K562 (cell line): ENCODE results near the gene AOC1. TPM values are rescaled to one million over a fixed set of nuclear protein-coding genes. Genes with fewer than 3 reads are reported as not detected.

Experiments
- ATAC-seq: fragments of 200-7000 bp; cut with Tn5 transposase; 3 replicates; pipeline ENCODE4 v1.9.1; 2020; ENCODE audit warnings: moderate library complexity
- BruUV-seq: library from RNA; stranded (reverse); fragments of 400-500 nt; replicated peaks from 2 replicates; lab custom pipeline; 2021; lab: Mats Ljungman, UMichigan
- CTCF ChIA-PET: fragments of 300-600 bp; formaldehyde crosslinking; extraction: SDS; loops from one replicate; lab custom pipeline; 2021; ENCODE audit warnings: low intra/inter-chr PET ratio; lab: Yijun Ruan, JAX
- POLR2A ChIA-PET: fragments of 300-600, 350-650 bp; sonication (Branson Sonifier 250); formaldehyde crosslinking; extraction: SDS; loops from one replicate; lab custom pipeline; 2021; ENCODE audit warnings: antibody characterized with exemption, inconsistent platforms; lab: Yijun Ruan, JAX
- DNase-seq, 4 experiments: peaks; one replicate each; pipeline versions ENCODE4 v3.0.0 to v3.0.0-alpha.2; 2011 to 2018; ENCODE audit warnings: low spot score in 3 of 4, mixed read lengths in 3 of 4; ENCODE audit errors: extremely low read depth in 1 of 4
- FAIRE-seq: peaks from 2 replicates; lab custom pipeline; 2011; peaks lifted over from hg19 to GRCh38; lab: Jason Lieb, UNC
- H2AFZ ChIP-seq: 2 replicates; pipeline ENCODE4 v1.6.0; 2011; ENCODE audit warnings: low read depth, low read length, control low read depth, inconsistent platforms
- H3K27ac ChIP-seq: fragments of 200-600 bp; 3 replicates; pipeline ENCODE4 v1.8.0; 2011; ENCODE audit warnings: low read depth, mild to moderate bottlenecking, control low read depth, inconsistent platforms, low read length, moderate library complexity, mixed read lengths; ENCODE audit errors: extremely low read depth
- H3K27me3 ChIP-seq, 2 experiments: fragments of 300-600 bp in 1 of 2; 2 replicates in 1 of 2; 3 replicates in 1 of 2; pipeline versions ENCODE4 v1.6.0 to v1.8.0; 2011; ENCODE audit warnings: inconsistent platforms in 2 of 2, low read length in 2 of 2, mild to moderate bottlenecking in 1 of 2, mixed read lengths in 1 of 2, moderate library complexity in 1 of 2; ENCODE audit not compliant: control insufficient read depth in 2 of 2, insufficient read depth in 2 of 2
- H3K36me3 ChIP-seq: fragments of 300-600 bp; 3 replicates; pipeline ENCODE4 v1.8.0; 2011; ENCODE audit warnings: mild to moderate bottlenecking, low read length, inconsistent platforms; ENCODE audit not compliant: control insufficient read depth, insufficient read depth
- H3K4me1 ChIP-seq, 2 experiments: fragments of 200-600 bp in 1 of 2; replicated peaks in 1 of 2; 2 replicates in 1 of 2; 3 replicates in 1 of 2; pipeline versions ENCODE4 v1.5.1 to v1.8.0; 2011; ENCODE audit warnings: inconsistent platforms in 2 of 2, low read length in 2 of 2, mild to moderate bottlenecking in 1 of 2, mixed read lengths in 1 of 2, moderate library complexity in 1 of 2; ENCODE audit not compliant: control insufficient read depth in 2 of 2, insufficient read depth in 2 of 2
- H3K4me2 ChIP-seq: 2 replicates; pipeline ENCODE4 v1.6.1; 2011; ENCODE audit warnings: low read length, control low read depth, inconsistent platforms, mixed read lengths; ENCODE audit not compliant: insufficient read depth
- H3K4me3 ChIP-seq: fragments of 200-600 bp; sonication (generic), shearing (Covaris generic); 2 replicates; pipeline ENCODE4 v1.5.1; 2016; ENCODE audit warnings: control low read depth, inconsistent platforms
- H3K79me2 ChIP-seq: fragments of 200-600 bp; 3 replicates; pipeline ENCODE4 v1.8.0; 2011; ENCODE audit warnings: low read length, inconsistent platforms; ENCODE audit not compliant: control insufficient read depth, insufficient read depth
- H3K9ac ChIP-seq, 2 experiments: 2 replicates each; pipeline versions ENCODE4 v1.6.0 to v1.6.1; 2011; ENCODE audit warnings: low read depth in 2 of 2, low read length in 2 of 2, control low read depth in 1 of 2, inconsistent platforms in 1 of 2, mild to moderate bottlenecking in 1 of 2, mixed read lengths in 1 of 2; ENCODE audit not compliant: insufficient read depth in 1 of 2
- H3K9me1 ChIP-seq: one replicate; pipeline ENCODE4 v1.6.0; 2011; ENCODE audit warnings: inconsistent platforms, mild to moderate bottlenecking, low read length, moderate library complexity; ENCODE audit not compliant: control insufficient read depth, insufficient read depth
- H3K9me3 ChIP-seq: replicated peaks from 2 replicates; pipeline ENCODE4 v1.5.1; 2011; ENCODE audit warnings: low read depth, low read length, inconsistent platforms; ENCODE audit not compliant: control insufficient read depth, insufficient read depth
- H4K20me1 ChIP-seq: replicated peaks from 2 replicates; pipeline ENCODE4 v1.6.1; 2011; ENCODE audit warnings: low read length, inconsistent platforms, mixed read lengths; ENCODE audit not compliant: control insufficient read depth, insufficient read depth
- KLF16 ChIP-seq: IDR thresholded peaks from 2 replicates; pipeline ENCODE4 v1.6.1; 2016; ENCODE audit warnings: antibody characterized with exemption
- PCBP1 ChIP-seq: fragments of 200-400 bp; formaldehyde crosslinking; IDR thresholded peaks from 2 replicates; pipeline ENCODE4 v1.6.1; 2018; ENCODE audit warnings: mild to moderate bottlenecking, low read depth, low read length; ENCODE audit not compliant: poor library complexity, severe bottlenecking
- RBM39 ChIP-seq: fragments of 200-400 bp; formaldehyde crosslinking; optimal IDR thresholded peaks from 2 replicates; pipeline ENCODE3; 2018; ENCODE audit warnings: low read depth, low read length
- TFAM ChIP-seq: fragments of 250-450 bp; sonication (Bioruptor Pico); conservative IDR thresholded peaks from 2 replicates; pipeline ENCODE4 v1.5.0; 2021; ENCODE audit warnings: mild to moderate bottlenecking, moderate library complexity
- THRAP3 ChIP-seq: fragments of 450-650 bp; IDR thresholded peaks from 2 replicates; pipeline ENCODE4 v1.6.1; 2016; ENCODE audit warnings: mild to moderate bottlenecking, inconsistent platforms, borderline replicate concordance
- ZNF143 ChIP-seq: sonication (generic); formaldehyde crosslinking; IDR thresholded peaks from 2 replicates; pipeline ENCODE4 v1.9.0; 2022; ENCODE audit warnings: mild to moderate bottlenecking, missing genetic modification reagents
- ZNF431 ChIP-seq: sonication (generic); formaldehyde crosslinking; IDR thresholded peaks from 2 replicates; pipeline ENCODE4 v1.8.0; 2022; ENCODE audit warnings: mild to moderate bottlenecking, missing genetic modification reagents
- ZNF766 ChIP-seq: fragments of 200-800 bp; sonication (Bioruptor generic); conservative IDR thresholded peaks from 2 replicates; pipeline ENCODE4 v1.6.1; 2016; ENCODE audit warnings: missing genetic modification characterization, missing compliant biosample characterization
- WGBS: fragments of 100-300 bp; shearing (Covaris generic); methylation state at CpG from one replicate; pipeline ENCODE4 v1.1.6; 2016; ENCODE audit warnings: low coverage, mixed read lengths; ENCODE audit not compliant: insufficient coverage; ENCODE audit errors: missing lambda C conversion rate; 5-methylcytosine and 5-hydroxymethylcytosine counted together
- in situ Hi-C: fragments of 300-500 bp; cut with MboI; formaldehyde crosslinking; loops from 4 replicates; pipeline ENCODE4 v1.15.0; 2018; ENCODE audit warnings: inconsistent platforms, mixed read lengths
- intact Hi-C: fragments of 100-400 bp; cut with micrococcal nuclease; formaldehyde crosslinking; loops from 2 replicates; pipeline ENCODE4 v1.14.2; 2022
- polyA plus RNA-seq, 8 experiments: library from polyadenylated mRNA; depleted of rRNA in 4 of 8; stranded (reverse) in 5 of 8; unstranded in 3 of 8; fragments of >200 nt; fragmentation: Nextera tagmentation in 2 of 8; fragmentation: Illumina TruSeq in 1 of 8; extraction: Ambion mirVana in 2 of 8; extraction: Trizol in 1 of 8; gene quantifications; 2 replicates each; pipeline versions ENCODE4 v1.2.1 to v1.2.3, GENCODE V29; 2011 to 2014; ENCODE audit warnings: inconsistent platforms in 1 of 8, missing spikeins in 1 of 8
- total RNA-seq, 7 experiments: library from RNA; depleted of rRNA in 6 of 7; stranded (reverse); fragments of >200 nt in 6 of 7; fragmentation: Illumina TruSeq in 2 of 7; extraction: Trizol in 2 of 7; gene quantifications; 2 replicates each; pipeline versions ENCODE4 v1.2.1 to v1.2.3, GENCODE V29; 2011 to 2021; ENCODE audit warnings: low replicate concordance in 1 of 7
- TF ChIP-seq, protein P1 (sequence below): fragments of 250-450 bp; sonication (Bioruptor Pico); IDR thresholded peaks from 2 replicates; pipeline ENCODE4 v1.4.0; 2020; ENCODE audit warnings: mild to moderate bottlenecking, moderate library complexity
- TF ChIP-seq, protein P2 (sequence below), 3 experiments: IDR thresholded peaks in 2 of 3; conservative IDR thresholded peaks in 1 of 3; 2 replicates each; pipeline ENCODE4 v1.5.1; 2011 to 2012; ENCODE audit warnings: low read length in 3 of 3, mild to moderate bottlenecking in 3 of 3, control low read depth in 2 of 3, improper control_type of control experiment in 1 of 3, inconsistent platforms in 1 of 3, low read depth in 1 of 3, mixed read lengths in 1 of 3, moderate library complexity in 1 of 3; ENCODE audit not compliant: insufficient read depth in 2 of 3
- TF ChIP-seq, protein P3 (sequence below): fragments of 150-350 bp; conservative IDR thresholded peaks from 2 replicates; pipeline ENCODE4 v1.6.1; 2014; ENCODE audit warnings: low read length

Gene AOC1
- total and polyA plus RNA-seq, 9 of the 15 experiments (the other 6 are each of a cell fraction or from before 2014, with no cell fraction given), result not detected

DNA sequence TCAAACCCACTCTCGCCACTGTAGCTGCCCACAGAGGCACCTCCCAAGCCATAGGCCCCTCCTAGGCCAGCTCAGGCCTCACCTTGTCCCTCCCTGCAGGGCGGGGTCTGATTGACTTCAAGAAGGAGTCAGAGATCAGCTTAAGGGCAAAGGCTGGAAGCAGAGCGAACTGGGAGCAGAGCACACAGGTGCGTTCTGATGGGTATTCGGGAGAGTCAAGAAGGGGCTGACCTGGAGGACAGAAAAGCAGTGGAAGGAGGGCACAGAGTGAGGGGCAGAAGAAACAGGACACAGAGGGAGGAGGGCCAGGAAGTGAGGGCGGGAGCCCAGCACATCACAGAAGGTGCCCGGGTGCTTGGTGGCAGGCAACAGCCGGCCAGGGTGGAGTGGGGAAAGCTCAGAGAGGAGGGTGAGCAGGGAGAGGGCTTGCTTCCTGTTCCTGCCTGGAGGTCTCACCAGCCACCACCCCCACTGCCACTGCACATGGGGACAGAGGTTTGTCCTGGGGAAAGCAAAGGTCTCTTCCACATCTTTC lies at the start of gene AOC1 (continued):
- no peak for TF ChIP-seq ZNF766 (CRISPR knock-in tag)

DNA sequence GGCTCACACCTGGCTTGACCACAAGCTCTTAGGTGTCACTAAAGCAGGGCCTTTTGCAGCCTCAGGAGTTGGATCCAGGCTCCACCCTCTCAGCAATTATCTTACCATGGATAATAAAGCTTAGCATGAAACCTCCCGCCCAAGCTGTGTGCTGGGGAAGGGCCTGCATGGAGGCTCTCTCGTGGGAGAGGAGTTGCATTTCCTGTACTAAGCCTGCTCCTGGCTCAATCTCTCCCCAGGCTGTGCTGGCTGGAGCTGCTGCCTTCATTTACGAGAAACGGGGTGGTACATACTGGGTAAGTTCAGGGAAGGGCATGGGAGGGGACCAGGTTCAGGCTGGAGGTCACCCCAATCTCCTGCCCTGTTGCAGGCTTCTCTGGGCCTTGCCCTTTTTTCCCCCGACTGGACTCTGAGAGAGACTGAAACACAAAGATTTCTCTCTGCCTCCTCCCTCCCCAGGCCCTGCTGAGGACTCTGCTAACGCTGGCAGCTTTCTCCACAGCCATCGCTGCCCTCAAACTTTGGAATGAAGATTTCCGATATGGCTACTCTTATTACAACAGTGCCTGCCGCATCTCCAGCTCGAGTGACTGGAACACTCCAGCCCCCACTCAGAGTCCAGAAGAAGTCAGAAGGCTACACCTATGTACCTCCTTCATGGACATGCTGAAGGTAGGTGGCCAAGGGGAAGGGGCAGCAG lies 49.0 kb upstream of the AOC1 start:
- H3K27ac ChIP-seq, result no peak overlapping the region
- H3K36me3 ChIP-seq, result no peaks in the 10 kb centered on the region
- H2AFZ ChIP-seq, result no peak overlapping the region
- H3K4me2 ChIP-seq, result no peak overlapping the region
- no peak overlapping the region for H3K4me3 ChIP-seq
- peaks cover 53 to 70% of the 10 kb centered on the region in 2 experiments for H3K27me3 ChIP-seq
- intact Hi-C loops, result no loop called here
- BruUV-seq, result no TSS peak
- no peaks in the 10 kb centered on the region for H3K79me2 ChIP-seq
- H3K9ac ChIP-seq, result no peak overlapping the region
- H3K9me1 ChIP-seq, result no peaks in the 10 kb centered on the region
- ATAC-seq (no peak), DNase-seq (no peak), FAIRE-seq (no peak)
- H4K20me1 ChIP-seq, result no peaks in the 10 kb centered on the region
- CTCF ChIA-PET, result no interaction called here
- H3K9me3 ChIP-seq, result no peaks in the 10 kb centered on the region; the same call in 1 of the 2 replicates
- in situ Hi-C loops, result no loop called here
- POLR2A ChIA-PET, result interaction anchor here (0.7 kb wide), 1 partner anchor 13 kb away, joined by 3 read pairs; no protein-coding TSS in a partner anchor
- H3K4me1 ChIP-seq, result peaks cover 0 to 21% of the 10 kb centered on the region in 2 experiments; a peak in 2 of 5 replicates
- 2% methylated on average over 10 of the region's 10 CpGs for WGBS
- no peak for TF ChIP-seq TFAM (CRISPR knock-in tag)
- TF ChIP-seq KLF16, result no peak
- TF ChIP-seq, protein P1, sequence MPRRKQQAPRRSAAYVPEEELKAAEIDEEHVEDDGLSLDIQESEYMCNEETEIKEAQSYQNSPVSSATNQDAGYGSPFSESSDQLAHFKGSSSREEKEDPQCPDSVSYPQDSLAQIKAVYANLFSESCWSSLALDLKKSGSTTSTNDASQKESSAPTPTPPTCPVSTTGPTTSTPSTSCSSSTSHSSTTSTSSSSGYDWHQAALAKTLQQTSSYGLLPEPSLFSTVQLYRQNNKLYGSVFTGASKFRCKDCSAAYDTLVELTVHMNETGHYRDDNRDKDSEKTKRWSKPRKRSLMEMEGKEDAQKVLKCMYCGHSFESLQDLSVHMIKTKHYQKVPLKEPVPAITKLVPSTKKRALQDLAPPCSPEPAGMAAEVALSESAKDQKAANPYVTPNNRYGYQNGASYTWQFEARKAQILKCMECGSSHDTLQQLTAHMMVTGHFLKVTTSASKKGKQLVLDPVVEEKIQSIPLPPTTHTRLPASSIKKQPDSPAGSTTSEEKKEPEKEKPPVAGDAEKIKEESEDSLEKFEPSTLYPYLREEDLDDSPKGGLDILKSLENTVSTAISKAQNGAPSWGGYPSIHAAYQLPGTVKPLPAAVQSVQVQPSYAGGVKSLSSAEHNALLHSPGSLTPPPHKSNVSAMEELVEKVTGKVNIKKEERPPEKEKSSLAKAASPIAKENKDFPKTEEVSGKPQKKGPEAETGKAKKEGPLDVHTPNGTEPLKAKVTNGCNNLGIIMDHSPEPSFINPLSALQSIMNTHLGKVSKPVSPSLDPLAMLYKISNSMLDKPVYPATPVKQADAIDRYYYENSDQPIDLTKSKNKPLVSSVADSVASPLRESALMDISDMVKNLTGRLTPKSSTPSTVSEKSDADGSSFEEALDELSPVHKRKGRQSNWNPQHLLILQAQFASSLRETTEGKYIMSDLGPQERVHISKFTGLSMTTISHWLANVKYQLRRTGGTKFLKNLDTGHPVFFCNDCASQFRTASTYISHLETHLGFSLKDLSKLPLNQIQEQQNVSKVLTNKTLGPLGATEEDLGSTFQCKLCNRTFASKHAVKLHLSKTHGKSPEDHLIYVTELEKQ (CRISPR knock-in tag), result no peak
- no peak for TF ChIP-seq THRAP3
- no peak for TF ChIP-seq ZNF431
- TF ChIP-seq, protein P2, sequence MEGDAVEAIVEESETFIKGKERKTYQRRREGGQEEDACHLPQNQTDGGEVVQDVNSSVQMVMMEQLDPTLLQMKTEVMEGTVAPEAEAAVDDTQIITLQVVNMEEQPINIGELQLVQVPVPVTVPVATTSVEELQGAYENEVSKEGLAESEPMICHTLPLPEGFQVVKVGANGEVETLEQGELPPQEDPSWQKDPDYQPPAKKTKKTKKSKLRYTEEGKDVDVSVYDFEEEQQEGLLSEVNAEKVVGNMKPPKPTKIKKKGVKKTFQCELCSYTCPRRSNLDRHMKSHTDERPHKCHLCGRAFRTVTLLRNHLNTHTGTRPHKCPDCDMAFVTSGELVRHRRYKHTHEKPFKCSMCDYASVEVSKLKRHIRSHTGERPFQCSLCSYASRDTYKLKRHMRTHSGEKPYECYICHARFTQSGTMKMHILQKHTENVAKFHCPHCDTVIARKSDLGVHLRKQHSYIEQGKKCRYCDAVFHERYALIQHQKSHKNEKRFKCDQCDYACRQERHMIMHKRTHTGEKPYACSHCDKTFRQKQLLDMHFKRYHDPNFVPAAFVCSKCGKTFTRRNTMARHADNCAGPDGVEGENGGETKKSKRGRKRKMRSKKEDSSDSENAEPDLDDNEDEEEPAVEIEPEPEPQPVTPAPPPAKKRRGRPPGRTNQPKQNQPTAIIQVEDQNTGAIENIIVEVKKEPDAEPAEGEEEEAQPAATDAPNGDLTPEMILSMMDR (IDR thresholded peaks at IDR 0.05 in 2 of 3, conservative IDR thresholded peaks at IDR 0.05 in 1 of 3; ENCODE audit: insufficient read depth in 2 of 3, low read depth in 1 of 3, low read length in 3 of 3), result no peak
- no peak for TF ChIP-seq RBM39
- no peak for TF ChIP-seq PCBP1
- no peak for TF ChIP-seq ZNF143
- TF ChIP-seq, protein P3, sequence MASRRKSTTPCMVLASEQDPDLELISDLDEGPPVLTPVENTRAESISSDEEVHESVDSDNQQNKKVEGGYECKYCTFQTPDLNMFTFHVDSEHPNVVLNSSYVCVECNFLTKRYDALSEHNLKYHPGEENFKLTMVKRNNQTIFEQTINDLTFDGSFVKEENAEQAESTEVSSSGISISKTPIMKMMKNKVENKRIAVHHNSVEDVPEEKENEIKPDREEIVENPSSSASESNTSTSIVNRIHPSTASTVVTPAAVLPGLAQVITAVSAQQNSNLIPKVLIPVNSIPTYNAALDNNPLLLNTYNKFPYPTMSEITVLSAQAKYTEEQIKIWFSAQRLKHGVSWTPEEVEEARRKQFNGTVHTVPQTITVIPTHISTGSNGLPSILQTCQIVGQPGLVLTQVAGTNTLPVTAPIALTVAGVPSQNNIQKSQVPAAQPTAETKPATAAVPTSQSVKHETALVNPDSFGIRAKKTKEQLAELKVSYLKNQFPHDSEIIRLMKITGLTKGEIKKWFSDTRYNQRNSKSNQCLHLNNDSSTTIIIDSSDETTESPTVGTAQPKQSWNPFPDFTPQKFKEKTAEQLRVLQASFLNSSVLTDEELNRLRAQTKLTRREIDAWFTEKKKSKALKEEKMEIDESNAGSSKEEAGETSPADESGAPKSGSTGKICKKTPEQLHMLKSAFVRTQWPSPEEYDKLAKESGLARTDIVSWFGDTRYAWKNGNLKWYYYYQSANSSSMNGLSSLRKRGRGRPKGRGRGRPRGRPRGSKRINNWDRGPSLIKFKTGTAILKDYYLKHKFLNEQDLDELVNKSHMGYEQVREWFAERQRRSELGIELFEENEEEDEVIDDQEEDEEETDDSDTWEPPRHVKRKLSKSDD, result no peak
